HCT116 (cell line): ENCODE data around the gene TOP2B. TPM values are rescaled to one million over a fixed set of nuclear protein-coding genes. Genes with fewer than 3 reads are reported as not detected.

ENCODE experiments used
- ATAC-seq: fragments of 200-7000 bp; cut with Tn5 transposase; 2 replicates; pipeline ENCODE4 v1.9.1; 2020; ENCODE audit warnings: mild to moderate bottlenecking, moderate library complexity
- BruUV-seq: library from RNA; stranded (reverse); fragments of 400-500 nt; replicated peaks from 2 replicates; lab custom pipeline; 2021; lab: Mats Ljungman, UMichigan
- CTCF ChIA-PET: fragments of 300-600 bp; sonication (Branson Sonifier 250); formaldehyde crosslinking; loops from one replicate; lab custom pipeline; 2021; ENCODE audit warnings: antibody characterized with exemption; lab: Charles Lee
- POLR2A ChIA-PET: fragments of 300-600, 350-600 bp; sonication (Branson Sonifier 250); formaldehyde crosslinking; loops from one replicate; lab custom pipeline; 2021; ENCODE audit warnings: antibody characterized with exemption; lab: Charles Lee
- RAD21 ChIA-PET, 2 experiments: fragments of 300-600 bp; sonication (Branson Sonifier 250); formaldehyde crosslinking; loops; one replicate each; lab custom pipeline; 2023; ENCODE audit warnings: low total read pairs in 2 of 2; ENCODE audit not compliant: uncharacterized antibody in 2 of 2, unreplicated experiment in 2 of 2, low non-redundant PET in 1 of 2; lab: Charles Lee
- DNase-seq: peaks from one replicate; pipeline ENCODE4 v3.0.0-alpha.2; 2010; ENCODE audit warnings: low read depth, low spot score
- H2AFZ ChIP-seq: fragments of 200-600 bp; shearing (Covaris generic), sonication (generic); 2 replicates; pipeline ENCODE4 v1.6.1; 2017; ENCODE audit warnings: low read depth, mixed run types, mixed read lengths, antibody characterized with exemption, low read length; ENCODE audit not compliant: poor library complexity, severe bottlenecking
- H3K27ac ChIP-seq: 2 replicates; pipeline ENCODE4 v1.5.1; 2012; ENCODE audit warnings: low read depth, low read length
- H3K27me3 ChIP-seq: fragments of 200-600 bp; sonication (generic); 2 replicates; pipeline ENCODE4 v1.6.1; 2016; ENCODE audit warnings: mixed run types, low read length, mixed read lengths; ENCODE audit not compliant: insufficient read depth
- H3K36me3 ChIP-seq, 2 experiments: fragments of 200-500 bp in 1 of 2; fragments of 200-600 bp in 1 of 2; sonication (Bioruptor generic) in 1 of 2; sonication (generic) in 1 of 2; 2 replicates each; pipeline versions ENCODE4 v1.5.1 to v1.6.1; 2014 to 2016; ENCODE audit warnings: low read length in 2 of 2, inconsistent platforms in 1 of 2, mixed read lengths in 1 of 2, mixed run types in 1 of 2; ENCODE audit not compliant: insufficient read depth in 2 of 2, control insufficient read depth in 1 of 2
- H3K4me1 ChIP-seq, 2 experiments: fragments of 200-600 bp in 1 of 2; sonication (generic) in 1 of 2; 2 replicates each; pipeline versions ENCODE4 v1.5.1 to v1.6.1; 2012 to 2017; ENCODE audit warnings: low read length in 2 of 2, inconsistent platforms in 1 of 2, mild to moderate bottlenecking in 1 of 2, mixed read lengths in 1 of 2, mixed run types in 1 of 2, moderate library complexity in 1 of 2; ENCODE audit not compliant: insufficient read depth in 2 of 2, control insufficient read depth in 1 of 2
- H3K4me2 ChIP-seq: fragments of 200-600 bp; sonication (generic); 2 replicates; pipeline ENCODE4 v1.6.1; 2017; ENCODE audit warnings: mixed run types, low read length, mixed read lengths
- H3K4me3 ChIP-seq, 2 experiments: fragments of 200-600 bp in 1 of 2; sonication (generic) in 1 of 2; replicated peaks in 1 of 2; 2 replicates each; pipeline ENCODE4 v1.5.1; 2011 to 2016; ENCODE audit warnings: low read length in 2 of 2, control low read depth in 1 of 2, low read depth in 1 of 2, mild to moderate bottlenecking in 1 of 2, mixed read lengths in 1 of 2, mixed run types in 1 of 2
- H3K79me2 ChIP-seq: fragments of 200-600 bp; sonication (generic); 2 replicates; pipeline ENCODE4 v1.6.1; 2017; ENCODE audit warnings: mild to moderate bottlenecking, mixed run types, low read length, moderate library complexity, mixed read lengths; ENCODE audit not compliant: insufficient read depth
- H3K9ac ChIP-seq: fragments of 200-600 bp; sonication (generic); 2 replicates; pipeline ENCODE4 v1.6.1; 2016; ENCODE audit warnings: low read length, mixed read lengths
- H3K9me2 ChIP-seq: fragments of 200-600 bp; sonication (generic), shearing (Covaris generic); 2 replicates; pipeline ENCODE4 v1.6.1; 2017; ENCODE audit warnings: mixed run types, mild to moderate bottlenecking, moderate library complexity; ENCODE audit not compliant: insufficient read depth
- H3K9me3 ChIP-seq, 2 experiments: fragments of 200-500 bp in 1 of 2; fragments of 200-600 bp in 1 of 2; sonication (Bioruptor generic) in 1 of 2; sonication (generic) in 1 of 2; 2 replicates each; pipeline ENCODE4 v1.6.1; 2014 to 2017; ENCODE audit warnings: low read length in 2 of 2, mixed read lengths in 2 of 2, inconsistent platforms in 1 of 2, low read depth in 1 of 2, mild to moderate bottlenecking in 1 of 2, mixed run types in 1 of 2, moderate library complexity in 1 of 2; ENCODE audit not compliant: control insufficient read depth in 1 of 2, insufficient read depth in 1 of 2
- H4K20me1 ChIP-seq: fragments of 200-600 bp; sonication (generic), shearing (Covaris generic); 2 replicates; pipeline ENCODE4 v1.6.1; 2017; ENCODE audit warnings: mixed run types, mild to moderate bottlenecking, moderate library complexity; ENCODE audit not compliant: insufficient read depth
- CTCF ChIP-seq, 3 experiments: fragments of 200-600 bp in 1 of 3; sonication (generic) in 1 of 3; IDR thresholded peaks in 2 of 3; conservative IDR thresholded peaks in 1 of 3; 2 replicates each; pipeline ENCODE4 v1.5.1; 2012 to 2017; ENCODE audit warnings: low read depth in 2 of 3, low read length in 2 of 3, antibody characterized with exemption in 1 of 3, borderline replicate concordance in 1 of 3, control low read depth in 1 of 3, mild to moderate bottlenecking in 1 of 3, mixed read lengths in 1 of 3, mixed run types in 1 of 3, moderate library complexity in 1 of 3; ENCODE audit not compliant: insufficient read depth in 1 of 3
- EGR1 ChIP-seq: IDR thresholded peaks from 2 replicates; pipeline ENCODE4 v1.6.1; 2012; ENCODE audit warnings: low read depth
- RAD21 ChIP-seq: IDR thresholded peaks from 2 replicates; pipeline ENCODE4 v1.6.1; 2012; ENCODE audit warnings: low read depth, mild to moderate bottlenecking
- YY1 ChIP-seq: IDR thresholded peaks from 2 replicates; pipeline ENCODE4 v1.6.1; 2011; ENCODE audit warnings: low read length, low read depth, moderate library complexity, mild to moderate bottlenecking; ENCODE audit not compliant: insufficient replicate concordance; ENCODE audit errors: extremely low read depth
- intact Hi-C: fragments of 100-400 bp; cut with micrococcal nuclease; formaldehyde crosslinking; loops from 2 replicates; pipeline ENCODE4 v1.10.0; 2022
- total RNA-seq: library from RNA; stranded (reverse); gene quantifications from one replicate; pipeline ENCODE4 v1.2.1, GENCODE V29; 2021; ENCODE audit not compliant: unreplicated experiment
- TF ChIP-seq, protein P1 (sequence below): IDR thresholded peaks from 2 replicates; pipeline ENCODE4 v1.6.1; 2012; ENCODE audit warnings: low read depth

Gene TOP2B
- total RNA-seq, 1 experiment from 2014 or later = 101 TPM

DNA sequence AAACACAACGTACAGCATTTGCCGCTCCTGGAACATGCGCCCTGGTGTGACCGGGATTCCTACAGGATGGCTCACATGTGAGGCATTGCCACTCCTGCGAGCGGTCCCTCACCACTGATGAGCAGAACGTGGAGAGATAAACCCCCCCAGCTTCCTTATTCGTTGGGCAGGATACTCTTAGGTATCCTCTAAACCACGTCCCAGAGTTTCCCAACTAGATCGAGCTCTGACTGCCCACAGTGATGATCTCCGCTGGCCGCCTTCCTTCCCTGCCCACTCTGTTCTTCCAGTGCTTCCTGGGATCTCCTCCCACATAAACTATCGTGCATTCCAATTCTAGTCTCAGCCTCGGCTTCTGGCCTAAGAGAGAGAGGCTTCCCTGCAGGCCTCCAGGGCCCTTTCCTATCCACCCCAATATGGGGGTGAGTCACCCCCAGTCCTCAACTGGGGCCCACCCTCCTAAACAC is 91.8 kb downstream of the TOP2B start:
- CTCF ChIA-PET = no interaction called here
- no TSS peak for BruUV-seq
- no peaks in the 10 kb centered on the region for H3K79me2 ChIP-seq

More for the DNA sequence above, 91.8 kb downstream of the TOP2B start:
- no peaks in the 10 kb centered on the region for H3K4me1 ChIP-seq
- ATAC-seq = no peak
- no peaks in the 10 kb centered on the region for H3K36me3 ChIP-seq
- no peak overlapping the region for H3K27ac ChIP-seq
- RAD21 ChIA-PET = no interaction called here
- no peak overlapping the region for H3K4me2 ChIP-seq
- H3K9me2 ChIP-seq = no peaks in the 10 kb centered on the region
- no peaks in the 10 kb centered on the region for H3K9me3 ChIP-seq
- TF ChIP-seq EGR1 (no peak), RAD21 (no peak), CTCF (IDR thresholded peaks at IDR 0.05 in 2 of 3, conservative IDR thresholded peaks at IDR 0.05 in 1 of 3; ENCODE audit: borderline replicate concordance in 1 of 3, insufficient read depth in 1 of 3, low read depth in 2 of 3, low read length in 2 of 3) (no peak), YY1 (no peak)
- TF ChIP-seq, protein P1, sequence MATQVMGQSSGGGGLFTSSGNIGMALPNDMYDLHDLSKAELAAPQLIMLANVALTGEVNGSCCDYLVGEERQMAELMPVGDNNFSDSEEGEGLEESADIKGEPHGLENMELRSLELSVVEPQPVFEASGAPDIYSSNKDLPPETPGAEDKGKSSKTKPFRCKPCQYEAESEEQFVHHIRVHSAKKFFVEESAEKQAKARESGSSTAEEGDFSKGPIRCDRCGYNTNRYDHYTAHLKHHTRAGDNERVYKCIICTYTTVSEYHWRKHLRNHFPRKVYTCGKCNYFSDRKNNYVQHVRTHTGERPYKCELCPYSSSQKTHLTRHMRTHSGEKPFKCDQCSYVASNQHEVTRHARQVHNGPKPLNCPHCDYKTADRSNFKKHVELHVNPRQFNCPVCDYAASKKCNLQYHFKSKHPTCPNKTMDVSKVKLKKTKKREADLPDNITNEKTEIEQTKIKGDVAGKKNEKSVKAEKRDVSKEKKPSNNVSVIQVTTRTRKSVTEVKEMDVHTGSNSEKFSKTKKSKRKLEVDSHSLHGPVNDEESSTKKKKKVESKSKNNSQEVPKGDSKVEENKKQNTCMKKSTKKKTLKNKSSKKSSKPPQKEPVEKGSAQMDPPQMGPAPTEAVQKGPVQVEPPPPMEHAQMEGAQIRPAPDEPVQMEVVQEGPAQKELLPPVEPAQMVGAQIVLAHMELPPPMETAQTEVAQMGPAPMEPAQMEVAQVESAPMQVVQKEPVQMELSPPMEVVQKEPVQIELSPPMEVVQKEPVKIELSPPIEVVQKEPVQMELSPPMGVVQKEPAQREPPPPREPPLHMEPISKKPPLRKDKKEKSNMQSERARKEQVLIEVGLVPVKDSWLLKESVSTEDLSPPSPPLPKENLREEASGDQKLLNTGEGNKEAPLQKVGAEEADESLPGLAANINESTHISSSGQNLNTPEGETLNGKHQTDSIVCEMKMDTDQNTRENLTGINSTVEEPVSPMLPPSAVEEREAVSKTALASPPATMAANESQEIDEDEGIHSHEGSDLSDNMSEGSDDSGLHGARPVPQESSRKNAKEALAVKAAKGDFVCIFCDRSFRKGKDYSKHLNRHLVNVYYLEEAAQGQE = no peak
- H2AFZ ChIP-seq = no peak overlapping the region
- no peak for DNase-seq
- POLR2A ChIA-PET = no interaction called here
- intact Hi-C loops = no loop called here
- H3K9ac ChIP-seq = no peak overlapping the region
- H3K27me3 ChIP-seq = no peaks in the 10 kb centered on the region
- no peaks in the 10 kb centered on the region for H4K20me1 ChIP-seq
- H3K4me3 ChIP-seq = no peak overlapping the region
